ENCODE measurements around the gene NDUFV3.

NDUFV3 gene

DNA sequence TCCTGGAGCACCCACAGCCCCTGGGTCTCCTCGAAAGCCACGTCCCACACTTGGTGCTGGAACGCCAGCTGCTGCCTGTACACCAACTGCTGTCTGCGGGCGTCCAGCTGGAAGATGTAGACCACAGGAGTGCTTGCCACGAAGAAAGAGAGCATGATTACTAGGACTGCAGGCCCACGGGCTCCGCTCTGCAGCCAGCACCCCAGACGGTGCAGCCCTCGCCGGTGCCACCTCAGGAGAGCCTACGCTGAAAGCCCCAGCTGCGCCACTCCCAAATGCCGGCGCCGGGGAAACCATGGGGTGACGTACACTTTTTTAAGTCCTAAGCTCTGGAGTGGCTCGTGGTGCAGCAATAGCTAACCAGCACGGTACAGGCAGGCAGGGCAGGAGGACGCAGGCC is 39.5 kb upstream of the NDUFV3 start:
- DNase-seq (ENCODE audit: extremely low read depth, low read depth) = no peak
- TF ChIP-seq, protein P1, sequence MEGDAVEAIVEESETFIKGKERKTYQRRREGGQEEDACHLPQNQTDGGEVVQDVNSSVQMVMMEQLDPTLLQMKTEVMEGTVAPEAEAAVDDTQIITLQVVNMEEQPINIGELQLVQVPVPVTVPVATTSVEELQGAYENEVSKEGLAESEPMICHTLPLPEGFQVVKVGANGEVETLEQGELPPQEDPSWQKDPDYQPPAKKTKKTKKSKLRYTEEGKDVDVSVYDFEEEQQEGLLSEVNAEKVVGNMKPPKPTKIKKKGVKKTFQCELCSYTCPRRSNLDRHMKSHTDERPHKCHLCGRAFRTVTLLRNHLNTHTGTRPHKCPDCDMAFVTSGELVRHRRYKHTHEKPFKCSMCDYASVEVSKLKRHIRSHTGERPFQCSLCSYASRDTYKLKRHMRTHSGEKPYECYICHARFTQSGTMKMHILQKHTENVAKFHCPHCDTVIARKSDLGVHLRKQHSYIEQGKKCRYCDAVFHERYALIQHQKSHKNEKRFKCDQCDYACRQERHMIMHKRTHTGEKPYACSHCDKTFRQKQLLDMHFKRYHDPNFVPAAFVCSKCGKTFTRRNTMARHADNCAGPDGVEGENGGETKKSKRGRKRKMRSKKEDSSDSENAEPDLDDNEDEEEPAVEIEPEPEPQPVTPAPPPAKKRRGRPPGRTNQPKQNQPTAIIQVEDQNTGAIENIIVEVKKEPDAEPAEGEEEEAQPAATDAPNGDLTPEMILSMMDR (IDR thresholded peaks at IDR 0.05; ENCODE audit: low read depth, low read length, missing control alignments) = no peak
- H3K4me3 ChIP-seq (replicated peaks; ENCODE audit: low read depth, low read length) = no peak overlapping the region

DNA sequence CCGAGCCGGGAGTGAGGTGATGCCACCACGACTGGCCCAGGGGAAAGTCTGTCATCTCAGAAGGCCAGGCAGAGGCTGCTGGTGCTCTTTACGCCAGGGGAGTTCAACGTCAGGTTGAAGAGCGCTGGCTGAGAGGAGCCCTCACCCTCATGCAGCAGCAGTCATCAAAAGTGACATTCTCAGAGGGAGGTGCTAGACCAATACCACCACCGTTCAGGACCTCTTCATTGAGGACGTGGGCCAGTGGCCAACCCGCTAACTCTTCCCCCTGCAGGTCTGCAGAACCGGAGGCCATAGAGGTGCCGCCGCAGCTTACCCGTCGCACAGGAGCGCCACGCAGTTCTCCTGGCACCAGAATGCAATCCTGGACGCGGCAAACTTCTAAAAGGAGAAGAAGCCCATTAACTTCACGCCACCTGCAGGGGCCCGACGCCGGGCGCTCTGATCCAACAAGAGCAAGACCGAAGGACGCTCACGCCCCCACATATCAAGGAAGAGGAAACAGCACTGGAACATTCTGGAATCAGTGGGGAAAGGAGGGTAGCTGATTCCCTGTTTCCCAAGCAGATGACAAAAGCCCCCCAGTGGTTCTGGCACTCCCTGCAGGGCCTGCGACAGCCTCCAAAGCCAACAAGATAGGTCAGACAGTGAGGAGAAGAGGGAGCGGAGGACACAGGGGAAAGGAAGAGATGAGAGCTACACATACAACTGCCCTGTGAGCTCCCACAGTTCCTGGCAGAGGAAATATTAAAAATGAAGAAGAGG is 38.7 kb upstream of the NDUFV3 start:
- H3K4me3 ChIP-seq (replicated peaks; ENCODE audit: low read depth, low read length) = no peak overlapping the region
- TF ChIP-seq, protein P1 (IDR thresholded peaks at IDR 0.05; ENCODE audit: low read depth, low read length, missing control alignments) = no peak
- no peak for DNase-seq (ENCODE audit: extremely low read depth, low read depth)

DNA sequence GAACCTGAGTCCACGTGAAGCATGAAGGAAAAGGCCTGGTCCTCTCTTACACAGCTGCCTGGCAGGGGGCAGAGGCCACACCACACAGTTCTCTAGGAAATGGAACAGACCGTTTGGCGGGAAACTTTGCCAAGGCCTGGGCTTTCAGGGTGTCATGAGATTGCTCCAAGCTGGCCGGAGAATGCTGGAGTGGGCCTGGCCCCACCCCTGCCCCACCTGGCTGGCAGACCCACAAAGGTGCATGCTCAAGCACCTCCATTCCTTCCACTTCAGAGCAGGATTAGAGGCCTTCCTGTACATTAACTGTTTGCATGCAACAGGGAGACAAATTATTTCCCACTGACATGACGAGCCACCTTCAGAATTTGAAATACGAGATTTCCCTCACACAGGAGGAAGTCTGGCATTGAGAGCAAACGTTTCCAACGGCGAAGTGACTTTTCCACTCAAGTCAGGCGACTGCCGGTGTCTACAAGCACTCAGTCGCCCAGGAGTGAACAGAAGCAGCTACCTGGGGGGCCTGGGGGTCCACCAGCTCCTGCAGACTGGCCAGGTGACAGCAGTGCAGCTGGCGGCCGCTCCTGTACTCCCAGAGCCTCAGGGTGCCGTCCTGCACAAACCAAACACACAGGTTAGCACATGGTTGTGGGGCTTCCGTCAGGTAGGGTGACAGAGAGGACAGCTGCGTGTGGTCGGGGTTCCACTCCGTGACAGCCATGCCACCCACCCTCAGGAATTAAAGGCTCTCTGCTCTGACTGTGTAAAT is 37.8 kb upstream of the NDUFV3 start:
- no peak for DNase-seq (ENCODE audit: extremely low read depth, low read depth)
- TF ChIP-seq, protein P1 (IDR thresholded peaks at IDR 0.05; ENCODE audit: low read depth, low read length, missing control alignments) = no peak
- H3K4me3 ChIP-seq (replicated peaks; ENCODE audit: low read depth, low read length) = no peak overlapping the region

DNA sequence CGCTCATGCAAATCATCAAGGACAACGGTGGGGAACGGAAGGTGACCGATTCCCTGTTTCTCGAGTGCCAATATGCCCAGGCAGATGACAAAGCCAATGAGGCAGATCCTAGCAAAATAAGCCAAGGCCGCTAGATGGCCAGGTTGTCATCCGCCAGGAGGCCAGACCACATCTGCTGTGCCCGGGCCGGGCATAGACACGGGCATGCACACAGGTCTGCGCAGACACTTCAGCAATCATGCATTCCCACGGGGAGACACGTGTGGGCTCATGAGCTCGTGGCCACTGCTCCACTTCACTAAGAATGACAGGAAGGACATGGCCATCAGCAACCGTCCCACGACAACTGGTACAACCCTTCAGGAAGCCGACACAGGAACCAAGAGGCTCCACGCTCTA is 37.2 kb upstream of the NDUFV3 start:
- TF ChIP-seq, protein P1 (IDR thresholded peaks at IDR 0.05; ENCODE audit: low read depth, low read length, missing control alignments) = no peak
- no peak overlapping the region for H3K4me3 ChIP-seq (replicated peaks; ENCODE audit: low read depth, low read length)
- no peak for DNase-seq (ENCODE audit: extremely low read depth, low read depth)

DNA sequence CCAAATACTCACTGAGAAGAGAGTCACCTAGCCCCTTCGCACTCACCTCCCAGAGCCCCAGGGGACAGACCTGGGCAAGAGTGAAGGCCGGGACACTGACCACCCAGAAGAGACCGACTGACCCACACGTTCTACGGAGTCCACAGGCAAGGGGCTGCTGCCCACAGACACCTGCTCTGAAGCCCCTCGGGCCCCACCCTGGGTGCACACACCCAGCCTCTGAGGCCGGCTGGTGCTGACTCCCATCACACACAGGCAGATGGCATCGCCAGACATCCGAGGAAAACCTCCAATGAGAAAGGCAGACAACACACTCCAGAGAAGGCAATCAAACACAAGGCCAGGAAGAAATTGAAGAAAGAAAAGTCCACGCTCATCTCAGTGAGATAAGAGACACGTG is 35.9 kb upstream of the NDUFV3 start:
- DNase-seq (ENCODE audit: extremely low read depth, low read depth) = no peak
- TF ChIP-seq, protein P1 (IDR thresholded peaks at IDR 0.05; ENCODE audit: low read depth, low read length, missing control alignments) = no peak
- no peak overlapping the region for H3K4me3 ChIP-seq (replicated peaks; ENCODE audit: low read depth, low read length)

DNA sequence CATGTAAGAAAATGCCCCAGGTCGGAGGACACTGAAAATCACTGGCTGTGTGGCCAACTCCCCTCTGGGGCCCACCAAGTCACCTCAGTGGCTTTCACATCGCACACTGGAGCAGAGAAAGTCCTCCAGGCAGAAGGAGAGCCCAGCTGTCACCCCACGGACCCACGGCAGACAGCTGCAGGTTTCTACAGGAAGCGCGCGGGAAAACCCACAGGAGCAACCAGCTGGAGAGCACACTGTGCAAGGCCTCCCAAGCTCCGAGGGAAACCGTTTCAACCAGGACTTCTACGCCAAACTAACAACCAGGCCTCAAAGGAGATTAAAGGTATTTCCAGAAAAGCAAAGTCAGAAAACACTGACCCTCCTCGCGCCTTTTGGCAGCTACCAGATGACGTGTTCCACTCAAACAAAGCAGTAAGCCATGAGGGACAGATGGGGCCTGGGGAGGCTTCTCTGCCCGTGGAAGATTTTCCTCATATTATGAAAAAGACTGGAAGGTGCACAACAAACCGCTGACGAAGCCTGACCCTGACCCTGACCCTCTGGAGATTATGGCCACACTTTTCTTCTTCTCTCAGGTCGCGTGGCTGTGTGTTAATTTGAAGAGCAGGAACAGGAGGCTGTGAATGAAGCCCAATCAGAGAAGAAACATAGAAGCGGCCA is 34.8 kb upstream of the NDUFV3 start:
- no peak overlapping the region for H3K4me3 ChIP-seq (replicated peaks; ENCODE audit: low read depth, low read length)
- DNase-seq (ENCODE audit: extremely low read depth, low read depth) = no peak
- TF ChIP-seq, protein P1 (IDR thresholded peaks at IDR 0.05; ENCODE audit: low read depth, low read length, missing control alignments) = no peak

All from HFF-Myc (cell line).